GM21367 (cell line): ENCODE measurements around the gene IGLL5.
"Not testable (repeated sequence)": the region's sequence is repeated elsewhere in the genome, so short reads cannot be mapped to it uniquely, and the experiment has no call there.

ENCODE experiments used
- ATAC-seq: cut with Tn5 transposase; IDR thresholded peaks from one replicate; pipeline ENCODE4 v1.9.1; 2021; ENCODE audit not compliant: unreplicated experiment

Gene IGLL5

GRCh38 chr22:22899342-22900080 lies 11.9 kb downstream of the IGLL5 start:
- not testable (repeated sequence) for ATAC-seq

GRCh38 chr22:22900527-22901205 lies 13.1 kb downstream of the IGLL5 start:
- not testable (repeated sequence) for ATAC-seq

GRCh38 chr22:22901578-22902218 lies 14.1 kb downstream of the IGLL5 start:
- ATAC-seq = no peak

GRCh38 chr22:22902247-22903001 lies 14.8 kb downstream of the IGLL5 start:
- no peak for ATAC-seq

- no peak for ATAC-seq
These were observed 15.8 kb downstream of the IGLL5 start for GRCh38 chr22:22903355-22903777.

GRCh38 chr22:22903781-22904192 lies 16.2 kb downstream of the IGLL5 start:
- ATAC-seq = not testable (repeated sequence)

GRCh38 chr22:22904736-22905135 lies 17.1 kb downstream of the IGLL5 start:
- ATAC-seq = not testable (repeated sequence)

GRCh38 chr22:22906391-22906790 lies 18.8 kb downstream of the IGLL5 start:
- ATAC-seq = not testable (repeated sequence)

GRCh38 chr22:22906907-22907550 lies 19.4 kb downstream of the IGLL5 start:
- no peak for ATAC-seq

- no peak for ATAC-seq
These were observed 20.2 kb downstream of the IGLL5 start for GRCh38 chr22:22907551-22908494.

- ATAC-seq = no peak
These were observed 20.9 kb downstream of the IGLL5 start for GRCh38 chr22:22908495-22908861.

- ATAC-seq = no peak
These were observed 21.5 kb downstream of the IGLL5 start for GRCh38 chr22:22908941-22909604.

- no peak for ATAC-seq
These were observed 22.1 kb downstream of the IGLL5 start for GRCh38 chr22:22909605-22910271.

- ATAC-seq = no peak
These were observed 22.9 kb downstream of the IGLL5 start for GRCh38 chr22:22910272-22911240.

- no peak for ATAC-seq
These were observed 23.9 kb downstream of the IGLL5 start for GRCh38 chr22:22911327-22912134.

GRCh38 chr22:22912135-22912987 lies 24.7 kb downstream of the IGLL5 start:
- ATAC-seq = no peak
